Heart left ventricle (tissue), 13 donors: ENCODE data around the gene NRAP.

ENCODE experiments used
- POLR2A ChIP-seq, 2 donors: fragments of 450-650 bp; IDR thresholded peaks; one replicate each; pipeline ENCODE4 v1.6.1; 2017; ENCODE audit warnings: antibody characterized with exemption in 2 of 2, mild to moderate bottlenecking in 2 of 2, moderate library complexity in 2 of 2
- TF ChIP-seq, protein P1 (sequence below), 12 donors: fragments of 200-600 bp; sonication (generic) in 4 of 12; IDR thresholded peaks; one replicate each; pipeline versions ENCODE4 v1.5.0 to v1.8.0; 2018 to 2022; ENCODE audit warnings: antibody characterized with exemption in 12 of 12, mild to moderate bottlenecking in 5 of 12
- donor health status: ischemic (EF 13 %, LVEDD 7.1; RV severe dilation, severe dysfunction).
- donor health status: DM: no; HTN: yes; CAD: no.
- donor health status: DM: no; HTN: no; CAD: no.
- donor health status: ischemic (EF 25% LVEDD 6.9; RV normal size, moderate dysfunction).
- donor health status: ischemic (EF 25% LVEDD 5.7; RV mildly dilated, moderate dysfunction).
- donor health status: ischemic (EF 35%, LVEDD 5.7; RV mildly dilated, moderate dysfunction).
- donor health status: nonischemic (EF 11% LVEDD 7.7; RV severe dilation, severe dysfunction).
- donor health status: DM: yes; HTN: yes; CAD: no.
- donor health status: PGD.
- donor health status: ischemic (EF 29% LVEDD 5.4; RV normal size, mild dysfunction).
- donor health status: nonischemic (EF 23%, LVEDD 6.1; RV moderate dilation, normal function).

DNA sequence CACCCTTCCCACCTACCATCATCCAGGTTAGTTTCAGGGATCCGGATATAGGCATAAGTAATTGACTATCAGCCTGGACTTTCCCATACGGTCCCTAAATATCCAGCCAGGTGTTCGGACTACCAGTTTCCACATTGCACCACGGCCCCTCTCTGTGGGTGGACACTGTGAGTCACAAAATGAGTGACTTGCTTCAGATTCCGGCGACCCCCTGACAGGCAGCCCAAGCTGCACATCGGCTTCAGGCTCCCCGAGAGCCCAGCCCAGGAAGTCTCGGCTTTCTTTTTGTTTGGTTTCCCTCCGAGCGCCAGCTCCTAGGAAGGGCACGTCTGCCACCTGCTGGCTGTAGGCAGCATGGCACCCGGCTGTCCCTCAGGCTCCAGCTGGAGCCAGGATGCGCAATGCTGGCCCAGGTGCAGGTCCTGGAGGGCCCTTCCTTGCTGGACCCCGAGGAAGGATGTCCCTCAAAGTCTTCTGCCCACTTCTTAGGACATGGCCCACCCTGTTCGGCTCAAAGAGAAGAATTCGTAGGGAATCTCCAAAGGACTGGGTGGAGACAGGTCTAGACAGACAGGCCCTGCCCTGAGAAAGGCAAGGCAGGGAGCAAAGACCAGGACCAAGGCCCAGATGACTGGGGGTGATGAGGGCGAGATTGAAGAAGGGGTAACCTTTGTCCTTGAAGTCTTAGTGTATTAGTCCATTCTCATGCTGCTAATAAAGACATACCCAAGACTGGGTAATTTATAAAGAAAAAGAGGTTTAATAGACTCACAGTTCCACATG lies 100.3 kb downstream of the NRAP start:
- TF ChIP-seq, protein P1, sequence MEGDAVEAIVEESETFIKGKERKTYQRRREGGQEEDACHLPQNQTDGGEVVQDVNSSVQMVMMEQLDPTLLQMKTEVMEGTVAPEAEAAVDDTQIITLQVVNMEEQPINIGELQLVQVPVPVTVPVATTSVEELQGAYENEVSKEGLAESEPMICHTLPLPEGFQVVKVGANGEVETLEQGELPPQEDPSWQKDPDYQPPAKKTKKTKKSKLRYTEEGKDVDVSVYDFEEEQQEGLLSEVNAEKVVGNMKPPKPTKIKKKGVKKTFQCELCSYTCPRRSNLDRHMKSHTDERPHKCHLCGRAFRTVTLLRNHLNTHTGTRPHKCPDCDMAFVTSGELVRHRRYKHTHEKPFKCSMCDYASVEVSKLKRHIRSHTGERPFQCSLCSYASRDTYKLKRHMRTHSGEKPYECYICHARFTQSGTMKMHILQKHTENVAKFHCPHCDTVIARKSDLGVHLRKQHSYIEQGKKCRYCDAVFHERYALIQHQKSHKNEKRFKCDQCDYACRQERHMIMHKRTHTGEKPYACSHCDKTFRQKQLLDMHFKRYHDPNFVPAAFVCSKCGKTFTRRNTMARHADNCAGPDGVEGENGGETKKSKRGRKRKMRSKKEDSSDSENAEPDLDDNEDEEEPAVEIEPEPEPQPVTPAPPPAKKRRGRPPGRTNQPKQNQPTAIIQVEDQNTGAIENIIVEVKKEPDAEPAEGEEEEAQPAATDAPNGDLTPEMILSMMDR (IDR thresholded peaks at IDR 0.05), result peak; percentile 96 to 100 (median 98)
- TF ChIP-seq POLR2A (IDR thresholded peaks at IDR 0.05), result no peak
